ENCODE measurements around the gene ROBO1.

ROBO1 gene

DNA sequence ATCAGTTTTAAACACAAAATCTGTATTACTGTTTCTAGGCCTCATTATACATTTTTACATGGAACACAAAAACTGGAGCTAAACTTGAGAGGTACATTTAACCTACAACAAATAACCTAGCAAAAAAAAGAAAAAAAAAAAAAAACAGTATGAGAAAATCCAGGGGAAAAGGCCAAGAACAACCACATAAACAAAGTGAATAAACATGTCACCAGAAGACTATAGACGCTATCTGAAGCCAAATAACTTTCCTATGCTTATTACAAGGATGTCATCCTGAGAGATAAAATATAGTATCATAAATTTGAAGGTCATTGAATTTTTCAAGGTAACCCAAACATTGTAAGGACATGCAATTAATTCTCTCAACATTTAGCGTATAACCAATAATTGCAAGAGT is 911.6 kb downstream of the ROBO1 start:
- no peak for DNase-seq
- no peak overlapping the region for H3K4me3 ChIP-seq (ENCODE audit: low read depth in 1 of 2, low read length in 2 of 2)
- H3K27ac ChIP-seq (ENCODE audit: low read length), result no peak overlapping the region
- no peaks in the 10 kb centered on the region for H3K27me3 ChIP-seq (ENCODE audit: insufficient read depth, low read length, poor library complexity)
- no peaks in the 10 kb centered on the region for H3K36me3 ChIP-seq (ENCODE audit: insufficient read depth, low read length)
- H3K79me2 ChIP-seq (ENCODE audit: insufficient read depth, low read length), result no peaks in the 10 kb centered on the region
- H2AFZ ChIP-seq (ENCODE audit: low read depth, low read length), result no peak overlapping the region
- no peak overlapping the region for H3K4me2 ChIP-seq (ENCODE audit: insufficient read depth, low read length)
- H3K9ac ChIP-seq (ENCODE audit: low read depth, low read length), result no peak overlapping the region
- no peak for ATAC-seq (ENCODE audit: insufficient read depth, low read depth)
- H3K9me3 ChIP-seq (ENCODE audit: insufficient read depth, low read length, severe bottlenecking), result no peaks in the 10 kb centered on the region
- no peaks in the 10 kb centered on the region for H4K20me1 ChIP-seq (ENCODE audit: insufficient read depth, low read length)
- TF ChIP-seq, protein P1, sequence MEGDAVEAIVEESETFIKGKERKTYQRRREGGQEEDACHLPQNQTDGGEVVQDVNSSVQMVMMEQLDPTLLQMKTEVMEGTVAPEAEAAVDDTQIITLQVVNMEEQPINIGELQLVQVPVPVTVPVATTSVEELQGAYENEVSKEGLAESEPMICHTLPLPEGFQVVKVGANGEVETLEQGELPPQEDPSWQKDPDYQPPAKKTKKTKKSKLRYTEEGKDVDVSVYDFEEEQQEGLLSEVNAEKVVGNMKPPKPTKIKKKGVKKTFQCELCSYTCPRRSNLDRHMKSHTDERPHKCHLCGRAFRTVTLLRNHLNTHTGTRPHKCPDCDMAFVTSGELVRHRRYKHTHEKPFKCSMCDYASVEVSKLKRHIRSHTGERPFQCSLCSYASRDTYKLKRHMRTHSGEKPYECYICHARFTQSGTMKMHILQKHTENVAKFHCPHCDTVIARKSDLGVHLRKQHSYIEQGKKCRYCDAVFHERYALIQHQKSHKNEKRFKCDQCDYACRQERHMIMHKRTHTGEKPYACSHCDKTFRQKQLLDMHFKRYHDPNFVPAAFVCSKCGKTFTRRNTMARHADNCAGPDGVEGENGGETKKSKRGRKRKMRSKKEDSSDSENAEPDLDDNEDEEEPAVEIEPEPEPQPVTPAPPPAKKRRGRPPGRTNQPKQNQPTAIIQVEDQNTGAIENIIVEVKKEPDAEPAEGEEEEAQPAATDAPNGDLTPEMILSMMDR (IDR thresholded peaks at IDR 0.05; ENCODE audit: borderline replicate concordance, extremely low read depth, low read length, poor library complexity, severe bottlenecking), result no peak
- TF ChIP-seq EZH2 (IDR thresholded peaks at IDR 0.05; ENCODE audit: borderline replicate concordance, low read depth, low read length, severe bottlenecking), result no peak
- H3K4me1 ChIP-seq (ENCODE audit: insufficient read depth, low read length), result no peaks in the 10 kb centered on the region

DNA sequence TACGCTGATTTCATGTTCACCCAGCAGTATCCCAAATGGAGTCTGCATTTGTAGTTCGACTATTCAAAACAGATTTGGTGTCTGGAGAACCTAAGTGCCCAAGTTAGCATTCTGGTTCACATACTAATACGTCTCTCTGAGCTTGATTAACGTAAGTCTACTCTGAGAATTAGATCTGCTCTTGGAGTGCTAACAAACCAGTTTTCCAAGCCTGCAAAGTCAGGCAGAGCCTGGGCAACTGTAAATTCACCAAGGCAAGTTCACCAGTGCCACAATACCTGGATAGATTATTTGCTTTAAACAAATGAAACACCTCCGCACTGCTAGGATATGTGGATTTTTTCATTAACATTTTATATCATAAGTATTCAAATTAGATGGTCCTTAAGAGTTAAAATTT is 912.6 kb downstream of the ROBO1 start:
- no peak for DNase-seq
- no peak overlapping the region for H3K4me3 ChIP-seq (ENCODE audit: low read depth in 1 of 2, low read length in 2 of 2)
- no peaks in the 10 kb centered on the region for H3K9me3 ChIP-seq (ENCODE audit: insufficient read depth, low read length, severe bottlenecking)
- ATAC-seq (ENCODE audit: insufficient read depth, low read depth), result no peak
- H3K36me3 ChIP-seq (ENCODE audit: insufficient read depth, low read length), result no peaks in the 10 kb centered on the region
- H2AFZ ChIP-seq (ENCODE audit: low read depth, low read length), result no peak overlapping the region
- H3K79me2 ChIP-seq (ENCODE audit: insufficient read depth, low read length), result no peaks in the 10 kb centered on the region
- no peak overlapping the region for H3K27ac ChIP-seq (ENCODE audit: low read length)
- no peaks in the 10 kb centered on the region for H4K20me1 ChIP-seq (ENCODE audit: insufficient read depth, low read length)
- no peaks in the 10 kb centered on the region for H3K4me1 ChIP-seq (ENCODE audit: insufficient read depth, low read length)
- H3K27me3 ChIP-seq (ENCODE audit: insufficient read depth, low read length, poor library complexity), result no peaks in the 10 kb centered on the region
- no peak overlapping the region for H3K9ac ChIP-seq (ENCODE audit: low read depth, low read length)
- TF ChIP-seq EZH2 (IDR thresholded peaks at IDR 0.05; ENCODE audit: borderline replicate concordance, low read depth, low read length, severe bottlenecking), result no peak
- TF ChIP-seq, protein P1 (IDR thresholded peaks at IDR 0.05; ENCODE audit: borderline replicate concordance, extremely low read depth, low read length, poor library complexity, severe bottlenecking), result no peak
- H3K4me2 ChIP-seq (ENCODE audit: insufficient read depth, low read length), result no peak overlapping the region

DNA sequence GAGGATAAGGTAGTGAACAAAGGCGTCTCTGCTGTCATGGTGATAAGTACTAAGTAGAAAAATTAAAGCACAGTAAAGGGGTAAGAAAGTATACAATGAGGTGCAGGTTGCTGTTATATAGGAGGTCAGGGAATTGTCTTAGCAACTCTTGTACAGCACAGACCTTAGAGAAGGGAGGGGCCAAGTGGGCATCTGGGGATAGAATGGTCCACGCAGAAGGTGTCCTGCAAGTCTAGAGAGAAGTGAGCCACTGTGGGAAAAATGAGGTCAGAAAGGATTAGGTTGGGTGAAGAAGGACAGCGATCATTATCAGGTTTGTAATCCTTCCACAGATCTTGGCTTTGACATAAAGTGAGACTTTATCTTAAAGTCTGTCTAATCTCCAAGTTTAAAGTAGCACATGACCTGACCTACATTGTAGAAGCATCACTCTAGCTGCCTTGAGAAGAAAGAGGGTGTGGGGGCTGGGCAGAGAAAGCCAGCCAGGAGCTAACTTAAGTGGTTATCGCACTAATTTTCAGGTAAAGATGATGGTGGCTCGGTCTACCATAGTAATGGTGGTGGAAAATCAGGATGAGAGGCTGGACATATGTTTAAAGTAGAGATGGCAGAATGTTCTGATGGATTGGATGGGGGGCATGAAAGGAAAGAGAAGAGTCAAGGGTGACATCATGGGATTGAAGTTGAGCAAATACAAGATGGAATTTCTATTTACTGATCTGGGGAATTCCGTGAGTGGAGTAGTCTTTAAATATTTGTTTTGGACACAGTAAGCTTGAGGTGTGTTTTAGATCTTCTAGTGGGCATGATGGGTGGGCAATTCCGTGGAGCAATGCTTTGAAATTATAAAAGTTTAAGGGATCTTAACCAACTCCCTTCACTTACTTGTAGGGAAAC is 919.2 kb downstream of the ROBO1 start:
- Histone ChIP-seq H3K79me2 (ENCODE audit: insufficient read depth, low read length) (no peaks in the 10 kb centered on the region), H3K36me3 (ENCODE audit: insufficient read depth, low read length) (no peaks in the 10 kb centered on the region), H3K27me3 (ENCODE audit: insufficient read depth, low read length, poor library complexity) (no peaks in the 10 kb centered on the region), H3K4me3 (ENCODE audit: low read depth in 1 of 2, low read length in 2 of 2) (no peak overlapping the region), H3K4me2 (ENCODE audit: insufficient read depth, low read length) (no peak overlapping the region), H3K9me3 (ENCODE audit: insufficient read depth, low read length, severe bottlenecking) (no peaks in the 10 kb centered on the region), H4K20me1 (ENCODE audit: insufficient read depth, low read length) (no peaks in the 10 kb centered on the region), H3K4me1 (ENCODE audit: insufficient read depth, low read length) (no peaks in the 10 kb centered on the region), H3K27ac (ENCODE audit: low read length) (no peak overlapping the region), H2AFZ (ENCODE audit: low read depth, low read length) (no peak overlapping the region), H3K9ac (ENCODE audit: low read depth, low read length) (no peak overlapping the region)
- DNase-seq (no peak), ATAC-seq (ENCODE audit: insufficient read depth, low read depth) (no peak)
- no peak for TF ChIP-seq EZH2 (IDR thresholded peaks at IDR 0.05; ENCODE audit: borderline replicate concordance, low read depth, low read length, severe bottlenecking)
- TF ChIP-seq, protein P1 (IDR thresholded peaks at IDR 0.05; ENCODE audit: borderline replicate concordance, extremely low read depth, low read length, poor library complexity, severe bottlenecking), result no peak
